HG03066 (cell line): Measurements from ENCODE around the gene KIF12.

ENCODE experiments used
- ATAC-seq: cut with Tn5 transposase; IDR thresholded peaks from one replicate; pipeline ENCODE4 v1.9.1; 2021; ENCODE audit warnings: low read depth; ENCODE audit not compliant: unreplicated experiment

Gene KIF12

GRCh38 chr9:114070188-114071103 lies 28.6 kb downstream of the KIF12 start:
- ATAC-seq, result no peak

- ATAC-seq, result no peak
These were observed 29.5 kb downstream of the KIF12 start for GRCh38 chr9:114069476-114070187.

- no peak for ATAC-seq
These were observed 33.8 kb downstream of the KIF12 start for GRCh38 chr9:114065304-114065703.

DNA sequence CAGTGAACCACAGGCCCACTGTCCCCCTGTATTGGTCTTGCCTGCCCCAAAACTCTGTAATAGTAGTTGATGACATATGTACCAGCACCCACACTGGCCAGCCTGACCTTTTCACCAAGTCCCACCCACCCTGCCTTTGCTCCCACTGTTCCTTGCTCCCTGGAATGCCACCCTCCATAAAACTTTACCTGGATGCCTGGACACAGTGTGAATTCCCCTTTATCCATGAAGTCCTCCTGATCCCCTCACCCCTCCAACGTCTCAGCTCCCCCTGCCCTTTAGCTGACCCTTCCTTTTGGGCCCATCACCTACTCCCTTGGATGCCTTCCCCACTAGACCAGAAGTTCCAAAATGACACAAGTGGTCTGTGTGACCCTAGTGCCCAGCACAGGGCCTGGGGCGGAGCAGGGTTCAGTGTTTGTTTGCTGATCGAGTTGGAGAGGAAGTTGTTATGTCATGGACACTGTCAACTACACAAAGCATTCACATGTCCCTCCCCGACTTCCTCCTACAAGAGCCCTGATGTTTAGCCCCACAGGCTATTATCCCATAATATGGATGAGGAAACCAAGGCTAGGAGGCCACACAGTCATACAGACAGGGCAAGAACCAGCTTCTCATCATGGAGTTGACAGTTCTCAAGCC lies 37.1 kb downstream of the KIF12 start:
- no peak for ATAC-seq

- ATAC-seq, result no peak
These were observed 37.8 kb downstream of the KIF12 start for GRCh38 chr9:114061292-114061691.

GRCh38 chr9:114060711-114061110 lies 38.4 kb downstream of the KIF12 start:
- ATAC-seq, result no peak

- no peak for ATAC-seq
These were observed 39.0 kb downstream of the KIF12 start for GRCh38 chr9:114060070-114060469.

GRCh38 chr9:114059047-114059803 lies 39.9 kb downstream of the KIF12 start:
- no peak for ATAC-seq

GRCh38 chr9:114058688-114059046 lies 40.4 kb downstream of the KIF12 start:
- ATAC-seq, result no peak

- no peak for ATAC-seq
These were observed 41.8 kb downstream of the KIF12 start for GRCh38 chr9:114057161-114057885.

- ATAC-seq, result no peak
These were observed 42.6 kb downstream of the KIF12 start for GRCh38 chr9:114056527-114056926.

- ATAC-seq, result no peak
These were observed 43.2 kb downstream of the KIF12 start for GRCh38 chr9:114055894-114056293.

DNA sequence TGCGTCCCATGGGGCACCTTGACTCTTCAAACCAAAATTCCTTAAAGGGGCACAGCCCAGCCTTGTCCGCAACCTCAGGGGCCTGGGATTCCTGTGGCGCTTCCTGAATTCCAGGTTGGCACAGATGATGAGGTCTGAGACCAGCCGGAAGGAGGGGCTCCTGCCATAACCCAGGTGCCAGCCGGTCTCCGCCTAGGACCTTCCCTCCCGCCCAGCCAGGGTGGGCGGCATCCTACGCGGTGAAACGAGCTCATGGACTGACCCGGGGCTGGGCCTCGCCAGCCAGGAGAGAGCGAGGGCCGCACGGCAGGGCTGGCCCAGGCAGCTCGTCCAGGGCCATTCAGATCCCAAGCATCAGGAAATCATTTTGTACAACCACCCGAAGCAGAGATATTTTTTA lies 44.0 kb downstream of the KIF12 start:
- ATAC-seq, result no peak

DNA sequence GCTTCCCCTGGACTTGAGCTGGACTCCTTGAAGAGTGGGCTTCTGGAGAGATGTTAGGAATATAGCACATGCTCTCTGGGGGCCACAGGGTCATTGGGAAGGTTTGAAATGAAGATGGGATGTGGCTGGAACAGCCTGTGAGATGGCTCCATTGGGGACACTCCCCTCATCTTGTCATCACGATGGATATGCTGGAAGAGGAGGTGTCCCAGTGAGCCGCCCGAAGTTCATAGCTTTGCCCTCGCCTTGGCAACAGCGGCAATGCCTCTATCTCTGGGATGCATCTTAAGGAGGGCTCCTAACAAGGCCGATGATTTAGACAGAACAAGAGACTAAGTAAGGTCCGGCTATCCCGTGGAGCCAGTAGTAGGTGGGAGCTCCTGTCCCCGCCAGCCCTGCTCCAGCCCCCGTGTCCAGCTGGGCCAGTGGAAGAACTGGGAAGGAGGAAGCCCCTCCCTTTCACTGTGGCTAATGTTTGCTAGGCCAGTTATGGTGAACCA lies 44.9 kb downstream of the KIF12 start:
- ATAC-seq, result no peak

DNA sequence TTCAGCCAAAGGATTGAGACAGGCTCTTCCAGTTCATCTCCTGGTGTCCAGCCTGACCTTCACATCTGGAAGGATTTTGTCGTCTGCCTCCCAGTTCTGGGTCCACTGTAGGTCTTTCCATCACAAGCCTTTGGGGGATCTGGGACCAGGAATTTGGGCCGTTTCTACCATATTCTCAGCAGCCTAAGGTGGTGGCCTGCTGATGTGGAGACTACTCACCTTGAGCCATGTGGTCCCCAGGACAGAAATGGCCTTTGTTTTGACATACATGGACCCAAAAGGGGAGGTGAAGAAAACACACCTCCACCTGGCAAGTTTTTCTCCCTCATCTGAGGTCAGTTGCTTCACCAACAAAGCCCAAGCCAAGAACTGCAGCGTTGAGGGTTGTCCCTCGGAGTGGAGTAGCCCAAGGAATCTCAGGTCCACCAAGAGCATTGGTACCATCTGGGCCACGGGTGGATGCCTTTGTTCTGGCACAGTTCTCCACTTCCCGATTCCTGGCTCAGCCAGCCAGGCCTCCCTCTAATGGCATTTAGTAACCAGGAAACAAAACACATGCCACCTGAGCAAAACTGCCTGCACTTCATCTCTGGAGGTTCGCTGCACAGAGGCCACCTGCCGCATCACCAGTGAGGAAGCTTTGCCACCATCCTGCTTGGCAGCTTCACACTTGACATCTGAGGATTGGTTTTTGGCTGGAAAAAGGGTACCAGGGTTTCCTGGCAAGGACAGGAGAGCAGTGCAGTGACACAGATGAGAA lies 45.7 kb downstream of the KIF12 start:
- ATAC-seq, result no peak

DNA sequence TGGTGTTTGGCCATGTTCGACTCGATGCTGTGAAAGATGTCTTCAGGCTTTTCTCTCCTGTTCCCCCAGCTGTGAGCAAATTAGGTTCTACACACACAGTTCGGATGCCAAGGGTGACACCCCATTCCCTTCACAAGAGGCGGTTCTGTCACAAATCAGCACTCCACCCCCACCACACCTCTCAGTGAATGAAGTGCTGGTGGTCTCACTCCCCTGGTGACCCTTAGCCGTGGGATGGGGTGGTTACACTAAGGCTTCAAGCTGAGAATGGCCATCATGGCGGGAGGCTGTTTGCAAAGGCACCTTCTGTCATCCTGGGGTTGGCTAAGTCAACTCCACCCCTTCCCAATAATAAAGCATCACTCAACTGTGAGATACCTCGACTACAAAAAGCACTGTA lies 47.4 kb downstream of the KIF12 start:
- ATAC-seq, result no peak

DNA sequence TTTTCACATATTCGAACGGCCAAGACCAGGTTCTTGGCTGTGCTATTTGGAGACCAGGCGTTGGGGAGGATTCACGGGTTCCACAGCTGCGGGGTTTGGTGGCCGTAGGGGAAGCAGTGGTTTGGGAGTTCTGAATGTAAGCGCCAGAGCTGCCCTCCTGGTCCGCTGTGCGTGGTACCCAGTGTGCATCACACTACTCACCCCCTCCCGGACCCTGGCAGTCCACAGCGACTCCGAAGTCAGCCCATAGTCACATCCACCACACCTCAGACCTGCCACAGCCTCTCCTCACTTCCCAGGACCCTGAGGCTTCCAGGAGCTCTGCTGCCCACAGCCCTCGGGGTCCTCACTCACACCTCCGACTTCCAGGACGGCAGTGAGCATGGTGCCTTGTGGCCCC lies 47.8 kb downstream of the KIF12 start:
- ATAC-seq, result no peak

- ATAC-seq, result no peak
These were observed 48.4 kb downstream of the KIF12 start for GRCh38 chr9:114050646-114051045.

- ATAC-seq, result no peak
These were observed 48.9 kb downstream of the KIF12 start for GRCh38 chr9:114050226-114050568.
